ENCODE results near the gene BFSP1. TPM values are rescaled to one million over a fixed set of nuclear protein-coding genes. Genes with fewer than 3 reads are reported as not detected.

The BFSP1 gene
- polyA plus RNA-seq, 1 of the 3 experiments (the other 2 are of a cell fraction) = 7.1 TPM

DNA sequence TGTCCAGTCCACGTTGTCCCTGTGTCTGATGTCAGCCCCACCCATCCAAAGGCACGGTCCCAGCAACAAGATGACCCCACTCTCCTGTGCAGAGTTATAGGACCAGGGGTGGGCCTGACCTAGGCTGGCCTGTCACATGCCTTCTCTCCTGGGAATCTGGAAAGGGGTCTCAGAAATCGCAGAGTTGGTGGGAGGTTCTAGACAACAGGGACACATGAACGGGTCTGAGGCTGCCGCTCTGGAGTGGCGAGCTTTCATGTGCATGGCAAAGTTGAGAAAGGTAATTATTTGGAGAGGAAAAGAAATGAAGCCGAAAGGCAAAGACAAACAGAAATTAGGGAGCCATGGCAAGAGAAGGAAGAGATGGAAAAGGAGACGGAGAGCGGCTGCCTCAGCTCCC is 29.5 kb downstream of the BFSP1 start:
- POLR2A ChIA-PET = no interaction called here

More for the DNA sequence above, 29.5 kb downstream of the BFSP1 start:
- DNase-seq = no peak
- Histone ChIP-seq H3K9me2 (no peaks in the 10 kb centered on the region), H4K20me1 (ENCODE audit: insufficient read depth) (no peaks in the 10 kb centered on the region), H3F3A (replicated peaks; ENCODE audit: insufficient read depth) (no peaks in the 10 kb centered on the region), H3K9me3 (no peaks in the 10 kb centered on the region), H2AFZ (ENCODE audit: low read depth) (no peak overlapping the region), H3K4me3 (ENCODE audit: low read depth in 2 of 2, low read length in 1 of 2) (no peak overlapping the region), H3K9ac (no peak overlapping the region), H3K79me2 (ENCODE audit: insufficient read depth) (no peaks in the 10 kb centered on the region), H3K27me3 (ENCODE audit: insufficient read depth) (no peaks in the 10 kb centered on the region), H3K4me1 (ENCODE audit: control insufficient read depth in 1 of 2, insufficient read depth in 2 of 2, low read depth in 1 of 2, low read length in 1 of 2) (peaks cover 0 to 9% of the 10 kb centered on the region in 2 experiments; a peak in 1 of 4 replicates), H3K4me2 (no peak overlapping the region), H3K36me3 (replicated peaks in 1 of 2; ENCODE audit: control insufficient read depth in 1 of 2, insufficient read depth in 2 of 2, low read length in 1 of 2) (no peaks in the 10 kb centered on the region), H3K27ac (ENCODE audit: low read depth in 2 of 2, low read length in 1 of 2) (no peak overlapping the region)
- TF ChIP-seq FOXM1 (IDR thresholded peaks at IDR 0.05; ENCODE audit: low read depth) (no peak), FOXJ3 (CRISPR knock-in tag; IDR thresholded peaks at IDR 0.05) (no peak), CHD2 (IDR thresholded peaks at IDR 0.05; ENCODE audit: low read length, partially characterized antibody) (no peak), TCF12 (IDR thresholded peaks at IDR 0.05) (no peak), TAF1 (IDR thresholded peaks at IDR 0.05; ENCODE audit: borderline replicate concordance, low read depth, low read length) (no peak), REST (IDR thresholded peaks at IDR 0.05; ENCODE audit: low read depth, low read length) (no peak), RAD21 (IDR thresholded peaks at IDR 0.05; ENCODE audit: low read length) (no peak), NRF1 (IDR thresholded peaks at IDR 0.05; ENCODE audit: low read depth, low read length) (no peak), PBX3 (IDR thresholded peaks at IDR 0.05) (no peak), SMC3 (IDR thresholded peaks at IDR 0.05; ENCODE audit: low read depth, low read length) (no peak), NFIC (IDR thresholded peaks at IDR 0.05; ENCODE audit: borderline replicate concordance) (no peak), POLR2AphosphoS5 (IDR thresholded peaks at IDR 0.05; ENCODE audit: low read depth, low read length) (no peak), EZH2phosphoT487 (IDR thresholded peaks at IDR 0.05; ENCODE audit: borderline replicate concordance, low read depth) (no peak), RCOR1 (IDR thresholded peaks at IDR 0.05; ENCODE audit: low read length) (no peak), SIN3A (IDR thresholded peaks at IDR 0.05; ENCODE audit: borderline replicate concordance, low read depth, low read length) (no peak)
- TF ChIP-seq, protein P1, sequence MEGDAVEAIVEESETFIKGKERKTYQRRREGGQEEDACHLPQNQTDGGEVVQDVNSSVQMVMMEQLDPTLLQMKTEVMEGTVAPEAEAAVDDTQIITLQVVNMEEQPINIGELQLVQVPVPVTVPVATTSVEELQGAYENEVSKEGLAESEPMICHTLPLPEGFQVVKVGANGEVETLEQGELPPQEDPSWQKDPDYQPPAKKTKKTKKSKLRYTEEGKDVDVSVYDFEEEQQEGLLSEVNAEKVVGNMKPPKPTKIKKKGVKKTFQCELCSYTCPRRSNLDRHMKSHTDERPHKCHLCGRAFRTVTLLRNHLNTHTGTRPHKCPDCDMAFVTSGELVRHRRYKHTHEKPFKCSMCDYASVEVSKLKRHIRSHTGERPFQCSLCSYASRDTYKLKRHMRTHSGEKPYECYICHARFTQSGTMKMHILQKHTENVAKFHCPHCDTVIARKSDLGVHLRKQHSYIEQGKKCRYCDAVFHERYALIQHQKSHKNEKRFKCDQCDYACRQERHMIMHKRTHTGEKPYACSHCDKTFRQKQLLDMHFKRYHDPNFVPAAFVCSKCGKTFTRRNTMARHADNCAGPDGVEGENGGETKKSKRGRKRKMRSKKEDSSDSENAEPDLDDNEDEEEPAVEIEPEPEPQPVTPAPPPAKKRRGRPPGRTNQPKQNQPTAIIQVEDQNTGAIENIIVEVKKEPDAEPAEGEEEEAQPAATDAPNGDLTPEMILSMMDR (IDR thresholded peaks at IDR 0.05) = no peak
- TF ChIP-seq, protein P2, sequence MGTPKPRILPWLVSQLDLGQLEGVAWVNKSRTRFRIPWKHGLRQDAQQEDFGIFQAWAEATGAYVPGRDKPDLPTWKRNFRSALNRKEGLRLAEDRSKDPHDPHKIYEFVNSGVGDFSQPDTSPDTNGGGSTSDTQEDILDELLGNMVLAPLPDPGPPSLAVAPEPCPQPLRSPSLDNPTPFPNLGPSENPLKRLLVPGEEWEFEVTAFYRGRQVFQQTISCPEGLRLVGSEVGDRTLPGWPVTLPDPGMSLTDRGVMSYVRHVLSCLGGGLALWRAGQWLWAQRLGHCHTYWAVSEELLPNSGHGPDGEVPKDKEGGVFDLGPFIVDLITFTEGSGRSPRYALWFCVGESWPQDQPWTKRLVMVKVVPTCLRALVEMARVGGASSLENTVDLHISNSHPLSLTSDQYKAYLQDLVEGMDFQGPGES (IDR thresholded peaks at IDR 0.05; ENCODE audit: low read depth, low read length) = no peak
- TF ChIP-seq, protein P3, sequence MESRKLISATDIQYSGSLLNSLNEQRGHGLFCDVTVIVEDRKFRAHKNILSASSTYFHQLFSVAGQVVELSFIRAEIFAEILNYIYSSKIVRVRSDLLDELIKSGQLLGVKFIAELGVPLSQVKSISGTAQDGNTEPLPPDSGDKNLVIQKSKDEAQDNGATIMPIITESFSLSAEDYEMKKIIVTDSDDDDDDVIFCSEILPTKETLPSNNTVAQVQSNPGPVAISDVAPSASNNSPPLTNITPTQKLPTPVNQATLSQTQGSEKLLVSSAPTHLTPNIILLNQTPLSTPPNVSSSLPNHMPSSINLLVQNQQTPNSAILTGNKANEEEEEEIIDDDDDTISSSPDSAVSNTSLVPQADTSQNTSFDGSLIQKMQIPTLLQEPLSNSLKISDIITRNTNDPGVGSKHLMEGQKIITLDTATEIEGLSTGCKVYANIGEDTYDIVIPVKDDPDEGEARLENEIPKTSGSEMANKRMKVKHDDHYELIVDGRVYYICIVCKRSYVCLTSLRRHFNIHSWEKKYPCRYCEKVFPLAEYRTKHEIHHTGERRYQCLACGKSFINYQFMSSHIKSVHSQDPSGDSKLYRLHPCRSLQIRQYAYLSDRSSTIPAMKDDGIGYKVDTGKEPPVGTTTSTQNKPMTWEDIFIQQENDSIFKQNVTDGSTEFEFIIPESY (IDR thresholded peaks at IDR 0.05; ENCODE audit: borderline replicate concordance, low read depth) = no peak
- WGBS (ENCODE audit: low lambda C conversion rate) = 70% methylated on average over 9 of the region's 9 CpGs
- CTCF ChIA-PET = interaction anchor here (0.6 kb wide), 1 partner anchor 68 kb away, joined by 3 read pairs; the partner anchor contains the start of gene DSTN

Data from SK-N-SH (cell line).